ENCODE data around the gene MUC4. TPM values are rescaled to one million over a fixed set of nuclear protein-coding genes. Genes with fewer than 3 reads are reported as not detected.

Gene MUC4
- total and polyA plus RNA-seq, 2 experiments from 2014 or later, result 1.3 TPM

GRCh38 chr3:195777975-195778374 lies 33.8 kb downstream of the MUC4 start (continued):
- TF ChIP-seq, protein P1, sequence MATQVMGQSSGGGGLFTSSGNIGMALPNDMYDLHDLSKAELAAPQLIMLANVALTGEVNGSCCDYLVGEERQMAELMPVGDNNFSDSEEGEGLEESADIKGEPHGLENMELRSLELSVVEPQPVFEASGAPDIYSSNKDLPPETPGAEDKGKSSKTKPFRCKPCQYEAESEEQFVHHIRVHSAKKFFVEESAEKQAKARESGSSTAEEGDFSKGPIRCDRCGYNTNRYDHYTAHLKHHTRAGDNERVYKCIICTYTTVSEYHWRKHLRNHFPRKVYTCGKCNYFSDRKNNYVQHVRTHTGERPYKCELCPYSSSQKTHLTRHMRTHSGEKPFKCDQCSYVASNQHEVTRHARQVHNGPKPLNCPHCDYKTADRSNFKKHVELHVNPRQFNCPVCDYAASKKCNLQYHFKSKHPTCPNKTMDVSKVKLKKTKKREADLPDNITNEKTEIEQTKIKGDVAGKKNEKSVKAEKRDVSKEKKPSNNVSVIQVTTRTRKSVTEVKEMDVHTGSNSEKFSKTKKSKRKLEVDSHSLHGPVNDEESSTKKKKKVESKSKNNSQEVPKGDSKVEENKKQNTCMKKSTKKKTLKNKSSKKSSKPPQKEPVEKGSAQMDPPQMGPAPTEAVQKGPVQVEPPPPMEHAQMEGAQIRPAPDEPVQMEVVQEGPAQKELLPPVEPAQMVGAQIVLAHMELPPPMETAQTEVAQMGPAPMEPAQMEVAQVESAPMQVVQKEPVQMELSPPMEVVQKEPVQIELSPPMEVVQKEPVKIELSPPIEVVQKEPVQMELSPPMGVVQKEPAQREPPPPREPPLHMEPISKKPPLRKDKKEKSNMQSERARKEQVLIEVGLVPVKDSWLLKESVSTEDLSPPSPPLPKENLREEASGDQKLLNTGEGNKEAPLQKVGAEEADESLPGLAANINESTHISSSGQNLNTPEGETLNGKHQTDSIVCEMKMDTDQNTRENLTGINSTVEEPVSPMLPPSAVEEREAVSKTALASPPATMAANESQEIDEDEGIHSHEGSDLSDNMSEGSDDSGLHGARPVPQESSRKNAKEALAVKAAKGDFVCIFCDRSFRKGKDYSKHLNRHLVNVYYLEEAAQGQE (IDR thresholded peaks at IDR 0.05; ENCODE audit: unreplicated experiment), result no peak
- TF ChIP-seq CREB1 (CRISPR knock-in tag; IDR thresholded peaks at IDR 0.05; ENCODE audit: low read depth), result no peak

DNA sequence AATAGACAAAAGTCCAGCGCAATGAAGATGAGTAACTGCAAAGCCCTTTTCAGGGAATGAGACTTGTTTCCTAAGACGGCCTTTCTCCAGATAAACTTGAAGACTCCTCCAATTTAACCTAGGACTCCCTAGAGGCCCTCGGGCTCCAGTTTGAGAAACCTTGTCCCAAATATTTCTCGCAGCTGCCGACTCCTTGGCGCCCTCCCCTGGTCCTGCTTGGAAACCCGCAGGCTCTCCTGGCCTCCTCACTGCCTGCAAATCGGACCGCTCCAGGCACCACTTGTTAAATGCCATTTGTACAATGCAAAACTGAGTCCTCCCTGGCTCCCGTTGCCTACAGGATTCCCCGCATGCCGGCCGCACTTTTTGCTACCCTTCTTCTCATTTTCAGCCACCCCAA lies 36.8 kb downstream of the MUC4 start:
- Mint-ChIP-seq H3K4me1 (no peaks in the 10 kb centered on the region), H3K27ac (no peak overlapping the region), H3K9me3 (peaks cover 23% of the 10 kb centered on the region), H3K36me3 (ENCODE audit: low read depth) (peaks cover 7% of the 10 kb centered on the region; the same call in 1 of the 3 replicates), H3K4me3 (no peak overlapping the region; the same call in 2 of the 3 replicates), H3K27me3 (ENCODE audit: insufficient read depth, low read depth, poor library complexity) (peaks cover 3% of the 10 kb centered on the region)
- ATAC-seq, result peak; percentile 96
- Histone ChIP-seq H3K9me2 (ENCODE audit: insufficient read depth) (no peaks in the 10 kb centered on the region), H3K36me3 (ENCODE audit: insufficient read depth) (no peaks in the 10 kb centered on the region), H4K20me1 (replicated peaks; ENCODE audit: insufficient read depth) (no peaks in the 10 kb centered on the region), H3K4me1 (ENCODE audit: insufficient read depth) (no peaks in the 10 kb centered on the region), H3K79me2 (replicated peaks; ENCODE audit: insufficient read depth) (no peaks in the 10 kb centered on the region), H3K27me3 (ENCODE audit: insufficient read depth) (no peaks in the 10 kb centered on the region), H3K27ac (ENCODE audit: low read depth) (no peak overlapping the region), H3K4me2 (no peak overlapping the region), H2AFZ (no peak overlapping the region), H3K4me3 (no peak overlapping the region), H3F3A (replicated peaks; ENCODE audit: low read depth) (no peaks in the 10 kb centered on the region)
- peak; percentile 81 for DNase-seq (ENCODE audit: low spot score)
- TF ChIP-seq, protein P2, sequence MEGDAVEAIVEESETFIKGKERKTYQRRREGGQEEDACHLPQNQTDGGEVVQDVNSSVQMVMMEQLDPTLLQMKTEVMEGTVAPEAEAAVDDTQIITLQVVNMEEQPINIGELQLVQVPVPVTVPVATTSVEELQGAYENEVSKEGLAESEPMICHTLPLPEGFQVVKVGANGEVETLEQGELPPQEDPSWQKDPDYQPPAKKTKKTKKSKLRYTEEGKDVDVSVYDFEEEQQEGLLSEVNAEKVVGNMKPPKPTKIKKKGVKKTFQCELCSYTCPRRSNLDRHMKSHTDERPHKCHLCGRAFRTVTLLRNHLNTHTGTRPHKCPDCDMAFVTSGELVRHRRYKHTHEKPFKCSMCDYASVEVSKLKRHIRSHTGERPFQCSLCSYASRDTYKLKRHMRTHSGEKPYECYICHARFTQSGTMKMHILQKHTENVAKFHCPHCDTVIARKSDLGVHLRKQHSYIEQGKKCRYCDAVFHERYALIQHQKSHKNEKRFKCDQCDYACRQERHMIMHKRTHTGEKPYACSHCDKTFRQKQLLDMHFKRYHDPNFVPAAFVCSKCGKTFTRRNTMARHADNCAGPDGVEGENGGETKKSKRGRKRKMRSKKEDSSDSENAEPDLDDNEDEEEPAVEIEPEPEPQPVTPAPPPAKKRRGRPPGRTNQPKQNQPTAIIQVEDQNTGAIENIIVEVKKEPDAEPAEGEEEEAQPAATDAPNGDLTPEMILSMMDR (conservative IDR thresholded peaks at IDR 0.05; ENCODE audit: low read depth in 2 of 2), result peak; percentile 72 to 83
- TF ChIP-seq ZNF114 (CRISPR knock-in tag; IDR thresholded peaks at IDR 0.05) (no peak), EZH2phosphoT487 (IDR thresholded peaks at IDR 0.05; ENCODE audit: unreplicated experiment) (no peak), CREB1 (CRISPR knock-in tag; IDR thresholded peaks at IDR 0.05; ENCODE audit: low read depth) (no peak)

DNA sequence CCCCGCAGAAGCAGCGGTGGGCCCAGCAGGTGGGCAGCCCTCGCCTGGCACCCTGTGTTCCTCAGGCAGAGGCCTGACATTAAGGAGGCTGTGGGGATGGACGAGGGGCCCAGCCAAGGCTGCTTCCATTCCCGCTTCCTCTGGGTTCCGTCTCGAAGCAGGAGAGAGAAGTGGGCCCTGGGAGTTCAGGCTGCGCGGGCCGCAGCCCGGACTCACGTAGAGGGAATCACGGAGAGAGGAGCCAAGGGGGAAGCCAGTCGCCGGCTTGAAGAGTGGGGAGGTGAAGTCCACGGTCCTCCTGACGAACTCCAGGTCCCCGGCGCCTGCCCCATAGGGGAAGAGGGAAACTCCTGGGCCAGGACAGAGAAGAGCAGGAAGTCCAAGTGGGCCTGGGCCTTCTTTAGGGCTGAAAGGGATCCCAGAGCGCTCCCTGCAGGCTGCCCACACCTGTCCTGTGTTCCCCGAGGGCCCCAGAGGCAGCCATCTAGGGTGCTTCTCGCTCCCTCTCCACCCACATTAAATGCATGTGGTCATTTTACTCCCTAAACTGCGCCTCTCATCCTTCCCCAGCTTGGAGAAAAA lies 37.7 kb downstream of the MUC4 start:
- ATAC-seq, result no peak
- Histone ChIP-seq H2AFZ (no peak overlapping the region), H3K4me2 (no peak overlapping the region), H3K4me1 (ENCODE audit: insufficient read depth) (no peaks in the 10 kb centered on the region), H4K20me1 (replicated peaks; ENCODE audit: insufficient read depth) (no peaks in the 10 kb centered on the region), H3K27me3 (ENCODE audit: insufficient read depth) (no peaks in the 10 kb centered on the region), H3K79me2 (replicated peaks; ENCODE audit: insufficient read depth) (no peaks in the 10 kb centered on the region), H3F3A (replicated peaks; ENCODE audit: low read depth) (no peaks in the 10 kb centered on the region), H3K27ac (ENCODE audit: low read depth) (no peak overlapping the region), H3K4me3 (no peak overlapping the region), H3K9me2 (ENCODE audit: insufficient read depth) (no peaks in the 10 kb centered on the region), H3K36me3 (ENCODE audit: insufficient read depth) (no peaks in the 10 kb centered on the region)
- DNase-seq (ENCODE audit: low spot score), result no peak
- Mint-ChIP-seq H3K4me1 (no peaks in the 10 kb centered on the region), H3K27ac (no peak overlapping the region), H3K36me3 (ENCODE audit: low read depth) (peaks cover 6% of the 10 kb centered on the region; the same call in 1 of the 3 replicates), H3K27me3 (ENCODE audit: insufficient read depth, low read depth, poor library complexity) (peaks cover 3% of the 10 kb centered on the region), H3K9me3 (peaks cover 21% of the 10 kb centered on the region), H3K4me3 (no peak overlapping the region)
- TF ChIP-seq STAT1 (IDR thresholded peaks at IDR 0.05; ENCODE audit: unreplicated experiment) (no peak), EZH2phosphoT487 (IDR thresholded peaks at IDR 0.05; ENCODE audit: unreplicated experiment) (no peak), JUNB (IDR thresholded peaks at IDR 0.05; ENCODE audit: unreplicated experiment) (no peak), ZNF331 (CRISPR knock-in tag; IDR thresholded peaks at IDR 0.05; ENCODE audit: low read depth) (no peak), ETS1 (IDR thresholded peaks at IDR 0.05) (no peak)
- TF ChIP-seq, protein P2 (conservative IDR thresholded peaks at IDR 0.05; ENCODE audit: low read depth in 2 of 2), result no peak
- TF ChIP-seq, protein P1 (IDR thresholded peaks at IDR 0.05; ENCODE audit: unreplicated experiment), result no peak
